Activated CD4-positive, alpha-beta T cell treated with anti-CD3 and anti-CD28 coated beads, Interleukin-2, Interleukin-6, amounts not matched to agents 100 ng/mL and 50 ng/mL, durations not matched to agents 16 hours and 8 hours (primary cell): ENCODE measurements around the gene DLG4.
"Not testable (repeated sequence)": the region's sequence is repeated elsewhere in the genome, so short reads cannot be mapped to it uniquely, and the experiment has no call there.

Source experiments
- DNase-seq: peaks from one replicate; pipeline ENCODE4 v3.0.0-alpha.2; 2020

The DLG4 gene

GRCh38 chr17:7249214-7249613 is 29.6 kb upstream of the DLG4 start:
- DNase-seq, result no peak

DNA sequence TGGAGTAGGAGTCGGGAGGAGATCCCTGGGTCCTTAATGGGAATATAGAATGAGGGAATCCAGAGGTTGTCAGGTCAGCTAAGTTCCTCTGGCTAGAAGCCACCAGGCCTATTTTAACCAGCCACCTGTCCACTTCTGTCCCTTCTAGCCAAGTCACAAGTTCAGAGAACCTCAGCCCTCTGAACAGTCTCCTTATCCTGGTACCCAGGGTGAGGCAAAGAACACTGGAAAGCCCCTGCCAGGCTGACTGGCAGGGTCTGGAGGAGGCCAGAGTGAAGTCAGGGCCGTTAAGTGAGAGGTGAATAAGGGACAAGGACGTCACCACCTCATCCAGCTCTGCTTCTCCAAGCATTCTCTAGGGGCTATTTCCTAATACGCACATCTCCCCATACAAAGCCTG is 29.2 kb upstream of the DLG4 start:
- no peak for DNase-seq

- DNase-seq, result no peak
Measured at GRCh38 chr17:7246779-7247178, 27.1 kb upstream of the DLG4 start.

GRCh38 chr17:7243838-7244237 is 24.2 kb upstream of the DLG4 start:
- not testable (repeated sequence) for DNase-seq

GRCh38 chr17:7243453-7243729 is 23.8 kb upstream of the DLG4 start:
- no peak for DNase-seq

- peak; percentile 93 for DNase-seq
Measured at GRCh38 chr17:7242717-7243452, 23.2 kb upstream of the DLG4 start.

DNA sequence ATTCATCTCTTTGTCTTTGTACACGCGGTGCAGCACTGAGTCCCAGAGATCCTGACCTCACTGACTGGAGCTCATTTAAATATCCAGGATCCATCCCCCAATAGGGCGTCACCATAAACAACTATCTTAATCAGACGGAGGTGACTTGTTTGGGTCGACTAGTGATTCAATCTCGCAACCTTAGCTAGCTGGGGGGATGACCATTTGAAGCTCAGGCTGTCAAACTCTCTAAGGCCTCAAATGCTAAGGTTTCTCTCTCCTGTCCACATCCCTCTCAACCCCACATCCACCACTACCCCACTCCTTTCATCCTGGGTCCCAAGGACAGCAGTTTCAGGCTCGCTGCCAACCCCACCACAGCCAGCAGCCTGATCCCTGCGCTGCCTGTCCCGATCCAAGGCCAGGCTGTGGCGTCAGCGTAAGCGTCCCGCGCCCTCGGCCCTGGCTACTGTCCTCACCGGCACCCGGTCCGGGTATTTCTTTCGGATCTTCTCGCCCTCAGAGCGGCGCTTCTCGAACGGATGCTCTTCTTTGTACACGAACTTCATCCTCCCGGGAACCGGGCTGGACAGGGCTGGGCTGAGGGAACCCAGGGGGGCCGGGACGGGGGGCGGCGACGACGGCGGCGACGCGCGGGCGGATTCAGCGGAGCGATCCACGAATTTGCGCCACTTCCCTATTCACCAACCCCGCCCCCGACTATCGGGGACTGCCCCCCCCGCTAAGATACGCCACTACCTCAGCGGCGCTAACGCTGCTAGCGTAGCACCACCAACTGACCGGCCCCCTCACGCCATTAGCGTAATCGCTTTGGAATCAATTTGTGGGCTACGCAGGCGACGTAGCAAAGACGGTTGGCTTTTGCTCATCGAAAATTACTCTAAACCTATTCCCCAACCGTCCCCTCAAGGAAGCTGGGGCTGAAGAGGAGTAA is 22.4 kb upstream of the DLG4 start, which contains the start of gene GABARAP:
TSS of gene GABARAP (minus strand) at position 667 of the 934 bp plus-strand sequence. CDS start at position 548, 119 bp downstream.
- DNase-seq, result peak; percentile 91

GRCh38 chr17:7241090-7241733 is 21.6 kb upstream of the DLG4 start:
- DNase-seq, result no peak

DNA sequence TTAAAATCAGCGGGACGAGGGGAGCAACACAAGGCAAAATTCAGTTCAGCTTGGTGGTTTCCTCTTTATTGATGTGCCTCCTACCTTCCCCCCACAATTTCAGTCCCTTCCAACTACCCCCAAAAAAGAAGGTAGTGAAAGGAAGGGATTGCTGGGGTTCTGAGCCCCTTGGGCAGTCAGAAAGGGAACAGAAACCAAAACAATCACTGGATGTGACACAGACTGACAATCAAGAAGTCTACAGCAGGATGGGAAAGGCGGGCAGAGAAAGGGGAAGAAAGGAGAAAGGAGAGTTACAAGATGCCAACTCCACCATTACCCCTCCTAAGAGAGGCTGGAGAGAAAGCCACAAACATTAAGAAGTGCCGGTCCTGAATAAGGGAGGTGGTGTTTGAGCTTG is 20.7 kb upstream of the DLG4 start:
- DNase-seq, result no peak

DNA sequence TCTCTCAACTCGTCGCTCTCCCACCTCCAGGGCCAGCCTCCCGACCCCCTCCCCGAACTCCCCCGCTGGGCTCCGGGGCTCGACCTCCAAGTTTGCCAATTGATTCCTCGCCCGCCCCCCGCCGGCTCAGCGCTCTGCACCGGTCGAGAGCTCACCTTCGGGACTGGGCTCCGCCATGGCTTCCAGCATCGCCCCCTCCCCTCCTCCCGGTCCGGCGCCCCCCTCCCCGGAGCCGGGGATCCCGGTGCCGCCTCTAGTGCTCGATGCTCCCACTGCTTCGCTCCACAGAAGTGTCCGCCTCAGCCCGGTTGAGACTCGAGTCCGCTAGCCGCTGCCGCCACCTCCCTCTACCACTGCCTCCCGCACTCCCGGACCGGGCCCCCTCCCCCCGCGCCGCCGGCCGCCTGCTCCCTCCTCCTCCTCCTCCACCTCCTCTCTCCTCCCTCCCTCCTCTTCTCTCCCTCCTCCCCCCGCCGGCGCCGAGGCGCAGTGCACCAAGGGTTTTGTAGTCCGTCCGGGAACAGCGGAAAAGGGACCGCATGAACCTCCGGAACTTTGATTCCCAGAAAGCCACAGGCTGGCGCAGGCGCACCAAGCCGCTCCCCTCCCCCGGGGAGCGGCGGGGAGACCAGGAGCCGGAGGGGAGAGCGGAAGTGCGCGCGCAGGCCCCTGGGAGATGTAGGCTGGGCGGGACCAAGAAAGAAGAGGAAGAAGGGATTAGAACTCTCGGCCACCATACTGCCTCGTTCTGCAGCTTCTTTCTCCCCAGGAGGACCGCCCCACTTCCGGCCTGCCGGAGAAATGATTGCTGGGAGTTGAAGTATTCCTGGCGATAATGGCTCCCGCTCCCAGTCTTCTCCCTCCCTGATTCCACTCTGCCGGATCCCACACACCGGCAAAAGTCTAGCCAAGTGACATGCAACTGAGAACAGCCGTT is 19.7 kb upstream of the DLG4 start, which contains the start of gene PHF23:
TSS of gene PHF23 (minus strand) at position 367 of the 937 bp plus-strand sequence. CDS start at position 189, 178 bp downstream.
- DNase-seq, result peak; percentile 99

DNA sequence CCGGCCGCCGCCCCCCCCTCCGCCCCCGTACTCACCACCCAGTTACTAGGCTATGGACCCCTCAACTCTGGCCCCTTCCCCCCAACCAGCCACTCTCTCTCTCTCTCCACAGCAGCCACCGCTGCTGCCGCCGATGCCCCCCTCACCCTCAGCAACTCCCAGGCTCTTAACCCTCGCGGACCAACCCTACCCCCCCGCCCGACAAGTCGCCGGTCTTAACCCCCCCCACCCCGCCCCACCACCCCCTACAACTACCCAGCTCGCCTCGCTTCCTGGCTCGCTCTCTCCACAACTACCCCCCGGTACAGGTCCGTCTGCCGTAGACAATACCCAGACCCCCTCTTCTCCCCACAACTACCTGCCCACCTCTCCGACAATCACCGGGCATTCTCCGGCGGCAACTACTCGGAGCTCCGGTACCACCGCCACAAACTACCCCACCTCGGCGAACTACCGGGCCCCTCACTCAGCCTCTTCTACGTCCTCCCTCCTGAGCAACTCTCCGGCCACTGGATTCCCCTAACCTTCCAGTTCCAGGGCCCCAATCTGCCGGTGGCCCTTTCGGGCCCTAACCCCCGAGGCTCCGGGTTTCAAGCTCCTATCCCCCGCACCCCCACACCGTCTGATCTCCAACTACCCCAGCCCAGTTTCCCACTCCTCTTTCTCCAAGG is 18.9 kb upstream of the DLG4 start:
- peak; percentile 27 for DNase-seq

- DNase-seq, result peak; percentile 90
Measured at GRCh38 chr17:7237761-7238419, 18.3 kb upstream of the DLG4 start.

DNA sequence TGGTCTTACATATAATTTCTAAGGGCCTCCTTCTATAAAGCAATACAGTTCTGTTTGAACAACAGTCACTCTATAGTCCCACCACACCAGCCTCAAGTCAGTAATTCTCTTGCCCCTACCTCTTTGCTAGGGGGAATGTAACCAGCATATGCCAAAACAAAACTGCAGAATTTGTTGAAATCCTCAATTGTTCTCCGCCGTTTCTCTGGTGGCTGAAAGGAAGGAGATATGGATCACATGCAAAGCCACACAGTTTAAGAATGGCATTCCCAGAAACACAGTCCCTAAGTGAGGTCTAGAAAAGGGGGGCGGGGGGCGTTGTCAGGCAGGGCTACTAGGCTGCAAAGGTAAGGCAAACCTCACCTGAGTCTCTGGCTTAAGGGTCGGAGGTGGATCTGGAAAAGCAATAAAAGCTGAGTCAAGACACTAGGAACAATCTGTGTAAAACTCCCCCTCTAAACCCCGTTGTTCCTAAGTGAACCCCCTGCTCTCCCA is 17.7 kb upstream of the DLG4 start:
- DNase-seq, result no peak

DNA sequence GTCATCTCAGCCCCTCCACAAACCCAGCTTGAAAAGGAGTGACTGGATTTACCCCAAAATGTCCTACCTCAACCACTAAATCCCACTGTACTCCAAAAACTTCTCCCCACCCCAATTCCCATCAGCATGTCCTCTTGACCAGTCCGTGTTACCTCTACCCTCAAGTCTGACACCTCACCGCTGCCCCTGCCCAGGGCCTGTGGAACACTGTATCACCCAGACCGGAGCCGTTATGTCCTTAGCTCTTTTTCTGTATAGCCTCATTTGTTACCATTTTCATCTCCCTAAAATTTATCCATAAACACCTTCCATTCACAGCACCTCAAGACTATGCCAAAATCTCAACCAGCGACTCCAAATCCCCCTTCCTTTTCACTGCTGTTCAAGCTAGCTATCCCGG is 17.2 kb upstream of the DLG4 start:
- no peak for DNase-seq

GRCh38 chr17:7235693-7236665 is 16.3 kb upstream of the DLG4 start:
- no peak for DNase-seq

- DNase-seq, result peak; percentile 97
Measured at GRCh38 chr17:7234083-7234951, 14.7 kb upstream of the DLG4 start, which contains the start of gene DVL2. DVL2 (minus strand) TSS chr17:7234517; CDS start chr17:7234262, 255 bp downstream.

GRCh38 chr17:7233701-7234082 is 14.1 kb upstream of the DLG4 start:
- no peak for DNase-seq

GRCh38 chr17:7232114-7232513 is 12.5 kb upstream of the DLG4 start:
- no peak for DNase-seq

- DNase-seq, result no peak
Measured at GRCh38 chr17:7229504-7229903, 9.9 kb upstream of the DLG4 start.
